ENCODE data around the gene HECTD1.

HECTD1 gene

GRCh38 chr14:31126680-31127079, 80.9 kb downstream of the HECTD1 start:
- no peak for DNase-seq (ENCODE audit: low read depth)
- TF ChIP-seq, protein P1, sequence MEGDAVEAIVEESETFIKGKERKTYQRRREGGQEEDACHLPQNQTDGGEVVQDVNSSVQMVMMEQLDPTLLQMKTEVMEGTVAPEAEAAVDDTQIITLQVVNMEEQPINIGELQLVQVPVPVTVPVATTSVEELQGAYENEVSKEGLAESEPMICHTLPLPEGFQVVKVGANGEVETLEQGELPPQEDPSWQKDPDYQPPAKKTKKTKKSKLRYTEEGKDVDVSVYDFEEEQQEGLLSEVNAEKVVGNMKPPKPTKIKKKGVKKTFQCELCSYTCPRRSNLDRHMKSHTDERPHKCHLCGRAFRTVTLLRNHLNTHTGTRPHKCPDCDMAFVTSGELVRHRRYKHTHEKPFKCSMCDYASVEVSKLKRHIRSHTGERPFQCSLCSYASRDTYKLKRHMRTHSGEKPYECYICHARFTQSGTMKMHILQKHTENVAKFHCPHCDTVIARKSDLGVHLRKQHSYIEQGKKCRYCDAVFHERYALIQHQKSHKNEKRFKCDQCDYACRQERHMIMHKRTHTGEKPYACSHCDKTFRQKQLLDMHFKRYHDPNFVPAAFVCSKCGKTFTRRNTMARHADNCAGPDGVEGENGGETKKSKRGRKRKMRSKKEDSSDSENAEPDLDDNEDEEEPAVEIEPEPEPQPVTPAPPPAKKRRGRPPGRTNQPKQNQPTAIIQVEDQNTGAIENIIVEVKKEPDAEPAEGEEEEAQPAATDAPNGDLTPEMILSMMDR (IDR thresholded peaks at IDR 0.05; ENCODE audit: low read length, missing control alignments) = no peak
- no peak overlapping the region for H3K4me3 ChIP-seq (replicated peaks; ENCODE audit: low read depth, low read length)

- TF ChIP-seq, protein P1 (IDR thresholded peaks at IDR 0.05; ENCODE audit: low read length, missing control alignments) = no peak
- no peak overlapping the region for H3K4me3 ChIP-seq (replicated peaks; ENCODE audit: low read depth, low read length)
- no peak for DNase-seq (ENCODE audit: low read depth)
These were observed 82.4 kb downstream of the HECTD1 start for GRCh38 chr14:31125231-31125630.

- no peak overlapping the region for H3K4me3 ChIP-seq (replicated peaks; ENCODE audit: low read depth, low read length)
- TF ChIP-seq, protein P1 (IDR thresholded peaks at IDR 0.05; ENCODE audit: low read length, missing control alignments) = no peak
- no peak for DNase-seq (ENCODE audit: low read depth)
These were observed 83.4 kb downstream of the HECTD1 start for GRCh38 chr14:31124197-31124596.

GRCh38 chr14:31122921-31123320, 84.7 kb downstream of the HECTD1 start:
- TF ChIP-seq, protein P1 (IDR thresholded peaks at IDR 0.05; ENCODE audit: low read length, missing control alignments) = no peak
- no peak overlapping the region for H3K4me3 ChIP-seq (replicated peaks; ENCODE audit: low read depth, low read length)
- no peak for DNase-seq (ENCODE audit: low read depth)

- no peak overlapping the region for H3K4me3 ChIP-seq (replicated peaks; ENCODE audit: low read depth, low read length)
- DNase-seq (ENCODE audit: low read depth) = peak; percentile 24
- TF ChIP-seq, protein P1 (IDR thresholded peaks at IDR 0.05; ENCODE audit: low read length, missing control alignments) = no peak
These were observed 85.4 kb downstream of the HECTD1 start for GRCh38 chr14:31122098-31122611.

- TF ChIP-seq, protein P1 (IDR thresholded peaks at IDR 0.05; ENCODE audit: low read length, missing control alignments) = no peak
- peak; percentile 30 for DNase-seq (ENCODE audit: low read depth)
- H3K4me3 ChIP-seq (replicated peaks; ENCODE audit: low read depth, low read length) = no peak overlapping the region
These were observed 88.7 kb downstream of the HECTD1 start for GRCh38 chr14:31118892-31119291.

DNA sequence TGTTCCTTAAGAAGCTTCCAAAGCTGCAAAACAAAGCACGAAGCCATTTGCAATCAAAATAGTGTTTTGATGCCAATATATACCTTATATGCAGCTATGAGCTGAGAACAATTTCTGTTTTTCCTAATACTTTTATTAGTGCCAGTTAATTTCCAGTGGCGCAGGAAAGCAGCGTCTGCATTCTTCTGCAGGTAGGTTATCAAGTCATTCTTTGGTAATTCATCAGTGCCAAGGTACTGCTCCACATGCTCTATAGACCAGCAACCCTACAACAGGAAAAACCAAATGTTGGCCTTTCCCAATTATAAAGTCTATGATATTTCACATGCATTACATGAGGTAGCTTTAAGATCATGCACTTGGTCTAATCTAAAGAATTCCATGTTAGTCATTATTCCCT, 93.8 kb downstream of the HECTD1 start:
- H3K4me3 ChIP-seq (replicated peaks; ENCODE audit: low read depth, low read length) = no peak overlapping the region
- DNase-seq (ENCODE audit: low read depth) = no peak
- TF ChIP-seq, protein P1 (IDR thresholded peaks at IDR 0.05; ENCODE audit: low read length, missing control alignments) = no peak
